Kidney epithelial cell (primary cell): ENCODE data around the gene ZNF546. TPM values are rescaled to one million over a fixed set of nuclear protein-coding genes. Genes with fewer than 3 reads are reported as not detected.

Source experiments
- DNase-seq: peaks from one replicate; pipeline ENCODE4 v3.0.0-alpha.2; 2010; ENCODE audit warnings: low read depth
- H3K27me3 ChIP-seq: 2 replicates; pipeline ENCODE4 v1.6.0; 2011; ENCODE audit warnings: low read length; ENCODE audit not compliant: control insufficient read depth, insufficient read depth
- H3K36me3 ChIP-seq: 2 replicates; pipeline ENCODE4 v1.5.1; 2011; ENCODE audit warnings: low read length; ENCODE audit not compliant: control insufficient read depth, insufficient read depth
- H3K4me3 ChIP-seq: 2 replicates; pipeline ENCODE4 v1.5.1; 2011; ENCODE audit warnings: low read depth, mild to moderate bottlenecking, control low read depth, low read length
- total RNA-seq: library from RNA; depleted of rRNA; stranded (reverse); fragments of >200 nt; gene quantifications from 2 replicates; pipeline ENCODE4 v1.2.3, GENCODE V29; 2015
- TF ChIP-seq, protein P1 (sequence below): IDR thresholded peaks from 2 replicates; pipeline ENCODE4 v1.5.1; 2011; ENCODE audit warnings: mild to moderate bottlenecking, moderate library complexity, low read length, control low read depth, inconsistent platforms; ENCODE audit not compliant: insufficient read depth, poor library complexity, severe bottlenecking

Gene ZNF546
- total RNA-seq, 1 donor from 2014 or later, result 0.42 TPM

DNA sequence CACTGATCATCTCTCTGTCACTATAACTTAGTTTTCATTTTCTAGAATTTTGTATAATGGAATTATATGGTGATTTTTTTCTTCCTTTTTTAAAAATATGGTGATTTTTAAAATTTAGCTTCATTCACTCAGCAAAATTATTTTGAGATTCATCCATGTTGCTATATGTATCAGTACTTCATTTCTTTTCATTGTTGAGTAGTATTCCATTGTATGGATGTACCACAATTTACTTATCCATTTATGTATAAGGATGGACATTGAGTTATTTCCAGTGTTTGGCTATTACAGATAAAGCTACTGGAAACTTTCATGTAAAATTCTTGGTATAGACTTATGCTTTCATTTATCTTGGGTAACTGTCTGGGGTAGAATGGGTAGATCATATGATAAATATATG lies 12.8 kb downstream of the ZNF546 start:
- Histone ChIP-seq H3K36me3 (peaks cover 1% of the 10 kb centered on the region), H3K27me3 (no peaks in the 10 kb centered on the region), H3K4me3 (no peak overlapping the region)
- DNase-seq, result no peak
- TF ChIP-seq, protein P1, sequence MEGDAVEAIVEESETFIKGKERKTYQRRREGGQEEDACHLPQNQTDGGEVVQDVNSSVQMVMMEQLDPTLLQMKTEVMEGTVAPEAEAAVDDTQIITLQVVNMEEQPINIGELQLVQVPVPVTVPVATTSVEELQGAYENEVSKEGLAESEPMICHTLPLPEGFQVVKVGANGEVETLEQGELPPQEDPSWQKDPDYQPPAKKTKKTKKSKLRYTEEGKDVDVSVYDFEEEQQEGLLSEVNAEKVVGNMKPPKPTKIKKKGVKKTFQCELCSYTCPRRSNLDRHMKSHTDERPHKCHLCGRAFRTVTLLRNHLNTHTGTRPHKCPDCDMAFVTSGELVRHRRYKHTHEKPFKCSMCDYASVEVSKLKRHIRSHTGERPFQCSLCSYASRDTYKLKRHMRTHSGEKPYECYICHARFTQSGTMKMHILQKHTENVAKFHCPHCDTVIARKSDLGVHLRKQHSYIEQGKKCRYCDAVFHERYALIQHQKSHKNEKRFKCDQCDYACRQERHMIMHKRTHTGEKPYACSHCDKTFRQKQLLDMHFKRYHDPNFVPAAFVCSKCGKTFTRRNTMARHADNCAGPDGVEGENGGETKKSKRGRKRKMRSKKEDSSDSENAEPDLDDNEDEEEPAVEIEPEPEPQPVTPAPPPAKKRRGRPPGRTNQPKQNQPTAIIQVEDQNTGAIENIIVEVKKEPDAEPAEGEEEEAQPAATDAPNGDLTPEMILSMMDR, result no peak

DNA sequence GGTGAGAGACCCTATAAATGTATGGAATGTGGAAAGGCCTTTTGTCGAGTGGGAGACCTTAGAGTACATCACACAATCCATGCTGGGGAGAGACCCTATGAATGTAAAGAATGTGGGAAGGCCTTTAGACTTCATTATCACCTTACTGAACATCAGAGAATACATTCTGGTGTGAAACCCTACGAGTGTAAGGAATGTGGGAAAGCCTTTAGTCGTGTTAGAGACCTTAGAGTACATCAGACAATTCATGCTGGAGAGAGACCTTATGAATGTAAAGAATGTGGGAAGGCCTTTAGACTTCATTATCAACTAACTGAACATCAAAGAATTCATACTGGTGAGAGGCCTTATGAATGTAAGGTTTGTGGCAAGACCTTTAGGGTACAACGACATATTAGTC lies 17.1 kb downstream of the ZNF546 start:
- Histone ChIP-seq H3K27me3 (no peaks in the 10 kb centered on the region), H3K36me3 (no peaks in the 10 kb centered on the region), H3K4me3 (no peak overlapping the region)
- DNase-seq, result no peak
- TF ChIP-seq, protein P1, result no peak

DNA sequence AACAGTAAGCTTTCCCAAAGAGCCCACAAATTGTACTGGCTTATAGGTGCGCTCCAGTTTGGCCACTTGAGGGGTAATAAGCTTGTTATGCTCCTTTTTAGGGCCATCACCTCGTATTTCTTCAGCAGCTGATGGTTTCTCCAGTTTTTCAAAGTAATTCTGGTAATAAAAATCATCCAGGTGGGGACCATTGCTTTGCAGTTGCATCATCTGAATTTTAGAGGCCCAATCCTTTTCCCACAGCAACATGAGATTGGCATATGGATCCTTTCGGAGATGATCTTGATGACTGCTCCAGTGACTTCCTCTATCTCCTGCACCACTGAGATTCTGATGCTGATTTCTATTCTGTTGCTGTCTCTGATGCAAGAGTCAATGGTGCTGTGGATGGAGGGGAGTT lies 27.1 kb downstream of the ZNF546 start:
- no peak overlapping the region for H3K4me3 ChIP-seq
- H3K27me3 ChIP-seq, result no peaks in the 10 kb centered on the region
- no peaks in the 10 kb centered on the region for H3K36me3 ChIP-seq
- TF ChIP-seq, protein P1, result no peak
- no peak for DNase-seq

DNA sequence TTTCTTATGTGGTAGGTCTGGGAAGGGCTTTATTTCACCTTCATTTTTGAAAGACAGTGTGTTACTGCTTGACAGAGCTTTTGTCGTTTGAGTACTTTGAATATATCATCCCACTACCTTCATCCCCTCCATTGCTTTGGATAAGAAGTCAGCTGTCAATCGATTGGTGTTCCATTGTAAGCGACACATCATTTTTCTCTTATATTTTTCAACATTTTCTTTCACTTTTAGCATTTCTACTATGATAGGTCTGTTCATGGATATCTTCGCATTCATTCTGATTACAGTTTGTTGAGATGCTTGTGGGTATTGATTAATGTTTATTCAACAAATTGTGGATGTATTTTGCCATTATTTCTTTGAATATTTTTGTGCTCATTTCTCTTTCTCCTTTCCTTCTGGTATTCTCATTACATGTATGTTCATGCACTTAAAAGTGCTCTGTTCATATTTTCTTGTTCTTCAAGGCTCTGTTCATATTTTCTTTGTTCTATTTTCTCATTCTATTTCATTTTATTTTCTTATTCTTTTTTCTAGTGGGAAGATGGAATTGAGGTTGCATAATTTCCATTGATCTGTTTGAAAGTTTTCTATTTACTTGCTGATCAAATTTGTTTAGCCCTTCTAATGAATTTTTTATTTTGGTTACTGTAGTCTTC lies 29.2 kb downstream of the ZNF546 start:
- no peak for DNase-seq
- Histone ChIP-seq H3K36me3 (no peaks in the 10 kb centered on the region), H3K4me3 (no peak overlapping the region), H3K27me3 (no peaks in the 10 kb centered on the region)
- TF ChIP-seq, protein P1, result no peak

DNA sequence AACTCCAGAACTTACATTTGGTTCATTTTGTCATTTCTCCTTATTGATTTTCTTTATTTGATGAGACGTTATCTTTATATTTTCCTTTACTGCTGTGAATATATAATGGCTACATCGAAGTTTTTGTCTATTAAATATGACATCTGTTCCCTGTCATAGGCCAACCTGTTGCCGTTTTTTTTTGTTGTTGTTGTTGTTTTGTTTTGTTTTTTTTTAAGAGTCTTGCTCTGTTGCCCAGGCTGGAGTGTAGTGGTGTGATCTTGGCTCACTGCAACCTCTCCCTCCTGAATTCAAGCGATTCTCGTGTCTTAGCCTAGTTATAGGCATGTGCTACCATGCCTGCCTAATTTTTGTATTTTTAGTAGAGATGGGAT lies 29.7 kb downstream of the ZNF546 start:
- Histone ChIP-seq H3K36me3 (no peaks in the 10 kb centered on the region), H3K27me3 (no peaks in the 10 kb centered on the region), H3K4me3 (no peak overlapping the region)
- TF ChIP-seq, protein P1, result no peak
- no peak for DNase-seq

DNA sequence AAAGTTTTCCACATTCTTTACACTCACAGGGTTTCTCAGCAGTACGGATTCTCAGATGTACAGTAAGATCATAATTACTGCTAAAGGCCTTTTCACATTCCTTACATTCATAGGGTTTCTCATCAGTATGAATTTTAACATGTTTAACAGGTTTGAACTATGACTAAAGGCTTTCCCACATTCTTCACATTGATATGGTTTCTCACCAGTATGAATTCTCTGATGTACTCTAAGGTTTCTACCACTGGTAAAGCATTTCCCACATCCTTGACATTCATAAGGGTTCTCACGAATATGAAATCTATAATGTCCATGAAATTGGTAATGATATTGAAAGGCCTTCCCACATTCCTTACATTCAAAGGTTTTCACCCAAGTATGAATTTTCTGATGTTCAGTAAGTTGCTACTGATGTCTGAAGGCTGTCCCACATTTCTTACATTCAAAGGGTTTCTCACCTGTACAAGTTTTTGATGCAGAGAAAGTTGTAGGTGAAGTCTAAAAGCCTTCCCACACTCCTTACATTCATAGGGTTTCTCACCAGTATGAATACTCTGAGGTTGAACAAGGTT lies 37.2 kb downstream of the ZNF546 start:
- no peak for DNase-seq
- no peaks in the 10 kb centered on the region for H3K36me3 ChIP-seq
- H3K27me3 ChIP-seq, result no peaks in the 10 kb centered on the region
- TF ChIP-seq, protein P1, result no peak
- no peak overlapping the region for H3K4me3 ChIP-seq
